Caco-2 (cell line): ENCODE data around the gene P2RX6. TPM values are rescaled to one million over a fixed set of nuclear protein-coding genes. Genes with fewer than 3 reads are reported as not detected.

ENCODE experiments used
- BruUV-seq: library from RNA; stranded (reverse); fragments of 400-500 nt; replicated peaks from 2 replicates; lab custom pipeline; 2021; lab: Mats Ljungman, UMichigan
- CTCF ChIA-PET: fragments of 300-600 bp; sonication (Branson Sonifier 250); formaldehyde crosslinking; loops from one replicate; lab custom pipeline; 2022; ENCODE audit warnings: antibody characterized with exemption; lab: Charles Lee
- POLR2A ChIA-PET: fragments of 300-600 bp; sonication (Branson Sonifier 250); formaldehyde crosslinking; loops from one replicate; lab custom pipeline; 2022; ENCODE audit warnings: antibody characterized with exemption; lab: Charles Lee
- DNase-seq, 2 experiments: peaks; one replicate each; pipeline versions ENCODE4 v3.0.0 to v3.0.0-alpha.2; 2020 to 2022
- H3K27me3 ChIP-seq: replicated peaks from 2 replicates; pipeline ENCODE4 v1.6.0; 2011; ENCODE audit warnings: low read length; ENCODE audit not compliant: control insufficient read depth, insufficient read depth
- H3K36me3 ChIP-seq: 2 replicates; pipeline ENCODE4 v1.5.1; 2011; ENCODE audit warnings: low read length; ENCODE audit not compliant: control insufficient read depth, insufficient read depth
- H3K4me1 ChIP-seq: fragments of 250-450 bp; sonication (Bioruptor Pico); 2 replicates; pipeline ENCODE4 v1.5.1; 2020; ENCODE audit warnings: mild to moderate bottlenecking
- H3K4me3 ChIP-seq: 2 replicates; pipeline ENCODE4 v1.5.1; 2011; ENCODE audit warnings: low read depth, mild to moderate bottlenecking, control low read depth, low read length
- H3K9me3 ChIP-seq: fragments of 250-450 bp; sonication (Bioruptor Pico); 2 replicates; pipeline ENCODE4 v1.5.1; 2020; ENCODE audit warnings: mild to moderate bottlenecking, moderate library complexity
- H3K27ac Mint-ChIP-seq: one replicate; pipeline ENCODE4 v1.8.0; 2022; ENCODE audit warnings: mixed read lengths; ENCODE audit not compliant: unreplicated experiment
- H3K27me3 Mint-ChIP-seq: one replicate; pipeline ENCODE4 v1.8.0; 2022; ENCODE audit warnings: mixed read lengths; ENCODE audit not compliant: insufficient read depth, unreplicated experiment
- H3K36me3 Mint-ChIP-seq: one replicate; pipeline ENCODE4 v1.8.0; 2022; ENCODE audit warnings: mild to moderate bottlenecking, mixed read lengths; ENCODE audit not compliant: insufficient read depth, unreplicated experiment
- H3K4me1 Mint-ChIP-seq: one replicate; pipeline ENCODE4 v1.8.0; 2022; ENCODE audit warnings: low read depth, mixed read lengths; ENCODE audit not compliant: unreplicated experiment
- H3K4me3 Mint-ChIP-seq: one replicate; pipeline ENCODE4 v1.8.0; 2022; ENCODE audit warnings: mild to moderate bottlenecking, moderate library complexity, mixed read lengths; ENCODE audit not compliant: unreplicated experiment
- H3K9me3 Mint-ChIP-seq: one replicate; pipeline ENCODE4 v1.8.0; 2022; ENCODE audit warnings: mixed read lengths; ENCODE audit not compliant: unreplicated experiment
- CTCF ChIP-seq, 2 experiments: fragments of 200-600 bp in 1 of 2; IDR thresholded peaks; 1 replicate in 1 of 2; 2 replicates in 1 of 2; pipeline versions ENCODE4 v1.5.1 to v1.8.0; 2011 to 2022; ENCODE audit warnings: antibody characterized with exemption in 1 of 2, control low read depth in 1 of 2, inconsistent platforms in 1 of 2, low read depth in 1 of 2, low read length in 1 of 2, mild to moderate bottlenecking in 1 of 2, moderate library complexity in 1 of 2; ENCODE audit not compliant: insufficient read depth in 1 of 2, severe bottlenecking in 1 of 2, unreplicated experiment in 1 of 2
- intact Hi-C: fragments of 100-400 bp; cut with micrococcal nuclease; formaldehyde crosslinking; loops from one replicate; pipeline ENCODE4 v1.10.0; 2022; ENCODE audit not compliant: unreplicated experiment
- total RNA-seq: library from RNA; stranded (reverse); gene quantifications from 2 replicates; pipeline ENCODE4 v1.2.3, GENCODE V29; 2022

The P2RX6 gene
- total RNA-seq, 1 experiment from 2014 or later = 0.11 TPM

- TF ChIP-seq CTCF (IDR thresholded peaks at IDR 0.05; ENCODE audit: insufficient read depth in 1 of 2, low read depth in 1 of 2, low read length in 1 of 2, severe bottlenecking in 1 of 2, unreplicated experiment in 1 of 2) = no peak
- Histone ChIP-seq H3K27me3 (no peaks in the 10 kb centered on the region), H3K4me3 (no peak overlapping the region), H3K9me3 (no peaks in the 10 kb centered on the region), H3K4me1 (peaks cover 6% of the 10 kb centered on the region), H3K36me3 (no peaks in the 10 kb centered on the region)
- Mint-ChIP-seq H3K27me3 (no peaks in the 10 kb centered on the region), H3K4me1 (peaks cover 6% of the 10 kb centered on the region), H3K9me3 (peaks cover 9% of the 10 kb centered on the region), H3K4me3 (no peak overlapping the region), H3K36me3 (no peaks in the 10 kb centered on the region), H3K27ac (no peak overlapping the region)
- ChIA-PET CTCF (no interaction called here), POLR2A (no interaction called here)
- no peak for DNase-seq
- intact Hi-C loops = no loop called here
- no TSS peak for BruUV-seq
Measured at GRCh38 chr22:21067901-21068680, 53.1 kb downstream of the P2RX6 start.

- Mint-ChIP-seq H3K27me3 (no peaks in the 10 kb centered on the region), H3K36me3 (no peaks in the 10 kb centered on the region), H3K4me3 (no peak overlapping the region), H3K9me3 (peaks cover 9% of the 10 kb centered on the region), H3K4me1 (peaks cover 6% of the 10 kb centered on the region), H3K27ac (no peak overlapping the region)
- TF ChIP-seq CTCF (IDR thresholded peaks at IDR 0.05; ENCODE audit: insufficient read depth in 1 of 2, low read depth in 1 of 2, low read length in 1 of 2, severe bottlenecking in 1 of 2, unreplicated experiment in 1 of 2) = no peak
- Histone ChIP-seq H3K27me3 (no peaks in the 10 kb centered on the region), H3K4me3 (no peak overlapping the region), H3K9me3 (no peaks in the 10 kb centered on the region), H3K36me3 (no peaks in the 10 kb centered on the region), H3K4me1 (peaks cover 6% of the 10 kb centered on the region)
- no peak for DNase-seq
- no TSS peak for BruUV-seq
- CTCF ChIA-PET = no interaction called here
- intact Hi-C loops = no loop called here
- POLR2A ChIA-PET = no interaction called here
Measured at GRCh38 chr22:21068681-21069276, 53.8 kb downstream of the P2RX6 start.

- ChIA-PET POLR2A (no interaction called here), CTCF (no interaction called here)
- DNase-seq = no peak
- intact Hi-C loops = no loop called here
- no peak for TF ChIP-seq CTCF (IDR thresholded peaks at IDR 0.05; ENCODE audit: insufficient read depth in 1 of 2, low read depth in 1 of 2, low read length in 1 of 2, severe bottlenecking in 1 of 2, unreplicated experiment in 1 of 2)
- Histone ChIP-seq H3K4me3 (no peak overlapping the region), H3K27me3 (no peaks in the 10 kb centered on the region), H3K9me3 (no peaks in the 10 kb centered on the region), H3K36me3 (no peaks in the 10 kb centered on the region), H3K4me1 (peaks cover 6% of the 10 kb centered on the region)
- Mint-ChIP-seq H3K27me3 (no peaks in the 10 kb centered on the region), H3K4me1 (peaks cover 6% of the 10 kb centered on the region), H3K4me3 (no peak overlapping the region), H3K9me3 (peaks cover 9% of the 10 kb centered on the region), H3K36me3 (no peaks in the 10 kb centered on the region), H3K27ac (no peak overlapping the region)
- no TSS peak for BruUV-seq
Measured at GRCh38 chr22:21069375-21069774, 54.4 kb downstream of the P2RX6 start.
